Stimulated activated effector memory CD8-positive, alpha-beta T cell treated with anti-CD3 and anti-CD28 coated beads, Interleukin-12 subunit alpha, Interleukin-12 subunit beta, amount 100 ng/mL, for 72 hours (primary cell): ENCODE data around the gene PCDH8.
"Not testable (repeated sequence)": the region's sequence is repeated elsewhere in the genome, so short reads cannot be mapped to it uniquely, and the experiment has no call there.

ENCODE experiments used
- ATAC-seq: fragments of 150-1000 bp; cut with Tn5 transposase; 2 replicates; pipeline ENCODE4 v1.10.0; 2021
- DNase-seq, 2 donors: peaks; one replicate each; pipeline ENCODE4 v3.0.0; 2021 to 2022; ENCODE audit warnings: low spot score in 2 of 2
- H3K27ac Mint-ChIP-seq: one replicate; pipeline ENCODE4 v1.8.0; 2022; ENCODE audit warnings: mild to moderate bottlenecking, mixed read lengths
- H3K36me3 Mint-ChIP-seq: one replicate; pipeline ENCODE4 v1.8.0; 2022; ENCODE audit warnings: mild to moderate bottlenecking, mixed read lengths
- H3K4me1 Mint-ChIP-seq: one replicate; pipeline ENCODE4 v1.8.0; 2022; ENCODE audit warnings: mixed read lengths
- H3K4me3 Mint-ChIP-seq: one replicate; pipeline ENCODE4 v1.8.0; 2022; ENCODE audit warnings: mild to moderate bottlenecking, mixed read lengths
- H3K9me3 Mint-ChIP-seq: one replicate; pipeline ENCODE4 v1.8.0; 2022; ENCODE audit warnings: mixed read lengths

PCDH8 gene

GRCh38 chr13:52845334-52845761 is 3.1 kb downstream of the PCDH8 start:
- no peak for DNase-seq
- peaks cover 10% of the 10 kb centered on the region for H3K36me3 Mint-ChIP-seq
- H3K9me3 Mint-ChIP-seq = peaks cover 3% of the 10 kb centered on the region
- H3K4me3 Mint-ChIP-seq = no peak overlapping the region
- peaks cover 24% of the 10 kb centered on the region for H3K4me1 Mint-ChIP-seq
- no peak overlapping the region for H3K27ac Mint-ChIP-seq
- no peak for ATAC-seq

- Mint-ChIP-seq H3K4me3 (no peak overlapping the region), H3K27ac (no peak overlapping the region), H3K4me1 (peaks cover 19% of the 10 kb centered on the region), H3K36me3 (peaks cover 10% of the 10 kb centered on the region), H3K9me3 (peaks cover 3% of the 10 kb centered on the region)
- DNase-seq (no peak), ATAC-seq (no peak)
These were observed 3.6 kb downstream of the PCDH8 start for GRCh38 chr13:52844836-52845235.

DNA sequence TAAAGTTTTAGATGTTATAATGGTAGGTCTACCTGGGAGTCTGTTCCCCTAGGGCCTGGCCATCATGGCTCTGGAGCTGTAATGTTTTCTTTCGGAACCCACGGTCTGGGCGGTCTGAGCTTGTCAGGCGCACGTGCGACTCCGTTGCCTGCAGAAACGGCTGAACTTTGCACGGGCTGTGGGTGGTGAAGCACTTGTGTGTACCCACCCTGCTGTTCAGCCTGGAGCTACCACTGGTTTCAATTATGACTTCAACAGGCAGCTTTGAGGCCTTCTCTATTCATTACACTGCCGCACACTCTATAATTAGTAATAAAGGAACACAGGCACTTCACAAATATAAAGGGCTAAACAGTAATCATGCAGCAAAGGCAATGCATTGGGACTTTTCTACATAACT is 6.0 kb downstream of the PCDH8 start:
- H3K36me3 Mint-ChIP-seq = no peaks in the 10 kb centered on the region
- no peak overlapping the region for H3K27ac Mint-ChIP-seq
- no peak for ATAC-seq
- peaks cover 8% of the 10 kb centered on the region for H3K4me1 Mint-ChIP-seq
- no peaks in the 10 kb centered on the region for H3K9me3 Mint-ChIP-seq
- no peak overlapping the region for H3K4me3 Mint-ChIP-seq
- DNase-seq = no peak

DNA sequence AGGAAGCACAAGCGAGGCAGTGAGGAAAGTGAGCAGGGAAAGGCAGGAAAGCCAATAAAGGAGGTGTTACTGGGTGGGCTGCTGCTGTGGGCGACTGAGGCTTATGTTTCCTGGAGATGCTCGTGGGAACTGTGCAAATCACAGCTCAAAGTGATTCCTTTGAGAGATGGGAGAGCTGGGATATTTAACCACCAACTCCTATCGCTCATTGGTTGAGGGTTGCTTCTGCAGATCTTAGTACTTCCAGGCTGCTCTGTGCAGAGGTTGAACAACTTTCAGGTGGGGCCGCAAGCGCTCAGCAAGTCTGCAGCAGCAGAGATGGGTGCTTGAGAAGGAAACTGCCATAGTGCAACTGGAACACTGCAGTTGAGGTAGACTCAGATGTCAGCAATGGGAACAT is 8.4 kb downstream of the PCDH8 start:
- Mint-ChIP-seq H3K4me3 (no peak overlapping the region), H3K9me3 (no peaks in the 10 kb centered on the region), H3K27ac (no peak overlapping the region), H3K36me3 (no peaks in the 10 kb centered on the region), H3K4me1 (peaks cover 5% of the 10 kb centered on the region)
- ATAC-seq (no peak), DNase-seq (no peak)

- no peaks in the 10 kb centered on the region for H3K9me3 Mint-ChIP-seq
- no peak for DNase-seq
- H3K4me1 Mint-ChIP-seq = no peaks in the 10 kb centered on the region
- no peak overlapping the region for H3K27ac Mint-ChIP-seq
- peak; percentile 19 for ATAC-seq
- no peaks in the 10 kb centered on the region for H3K36me3 Mint-ChIP-seq
- H3K4me3 Mint-ChIP-seq = no peak overlapping the region
These were observed 9.9 kb downstream of the PCDH8 start for GRCh38 chr13:52838433-52839107.

DNA sequence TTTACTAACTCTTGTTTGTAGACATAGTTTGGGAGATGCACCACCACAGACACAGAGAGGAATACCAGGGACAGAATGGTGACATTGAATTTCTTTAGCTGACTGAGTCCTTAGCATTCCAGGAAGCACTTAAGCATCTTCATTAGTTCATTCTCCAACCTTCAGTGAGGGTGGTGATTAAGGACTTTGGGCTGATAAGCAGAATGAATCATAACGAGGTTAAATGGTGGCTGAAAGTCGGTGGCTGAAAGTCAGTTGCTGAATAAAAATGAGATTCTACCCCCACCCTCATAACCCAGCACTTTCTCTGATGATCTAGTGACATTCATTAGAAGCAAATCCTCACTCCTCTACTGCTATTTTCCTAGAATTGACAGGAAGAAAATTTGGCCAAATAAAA is 10.6 kb downstream of the PCDH8 start:
- H3K27ac Mint-ChIP-seq = no peak overlapping the region
- H3K4me3 Mint-ChIP-seq = no peak overlapping the region
- no peaks in the 10 kb centered on the region for H3K36me3 Mint-ChIP-seq
- H3K9me3 Mint-ChIP-seq = no peaks in the 10 kb centered on the region
- ATAC-seq (peak; percentile 53), DNase-seq (no peak)
- H3K4me1 Mint-ChIP-seq = no peaks in the 10 kb centered on the region

GRCh38 chr13:52835071-52835839 is 13.2 kb downstream of the PCDH8 start:
- no peak for DNase-seq
- Mint-ChIP-seq H3K4me1 (no peaks in the 10 kb centered on the region), H3K36me3 (no peaks in the 10 kb centered on the region), H3K9me3 (no peaks in the 10 kb centered on the region), H3K4me3 (no peak overlapping the region), H3K27ac (no peak overlapping the region)
- ATAC-seq = no peak

DNA sequence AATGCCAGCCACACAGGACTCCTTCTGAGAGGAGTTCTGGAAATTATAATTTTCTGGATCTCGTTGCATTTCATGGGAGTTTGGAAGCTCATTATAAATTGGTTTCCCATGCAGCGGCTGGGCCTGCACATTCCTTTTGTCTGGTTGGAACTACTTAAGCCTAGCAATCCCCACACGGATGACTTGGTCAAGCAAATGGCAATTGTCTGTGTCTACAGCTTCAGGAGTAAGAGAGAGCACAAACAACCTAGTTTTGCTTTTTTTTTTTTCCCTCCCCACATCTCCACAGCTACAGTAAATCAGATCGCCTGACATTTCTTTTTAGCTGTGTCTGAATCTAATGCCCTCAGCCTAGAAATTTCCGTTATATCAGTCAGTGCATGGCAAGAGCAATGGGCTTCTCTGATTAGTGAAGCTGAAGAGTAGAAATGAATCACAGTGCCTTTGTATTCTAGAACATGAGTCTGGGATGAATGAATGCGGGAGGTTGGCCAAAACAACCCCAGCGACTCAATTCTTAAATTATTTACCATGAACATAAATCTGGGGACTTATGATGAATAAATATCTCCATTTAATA is 15.1 kb downstream of the PCDH8 start:
- Mint-ChIP-seq H3K9me3 (no peaks in the 10 kb centered on the region), H3K4me3 (no peak overlapping the region), H3K27ac (no peak overlapping the region), H3K4me1 (no peaks in the 10 kb centered on the region), H3K36me3 (no peaks in the 10 kb centered on the region)
- ATAC-seq = no peak
- no peak for DNase-seq

DNA sequence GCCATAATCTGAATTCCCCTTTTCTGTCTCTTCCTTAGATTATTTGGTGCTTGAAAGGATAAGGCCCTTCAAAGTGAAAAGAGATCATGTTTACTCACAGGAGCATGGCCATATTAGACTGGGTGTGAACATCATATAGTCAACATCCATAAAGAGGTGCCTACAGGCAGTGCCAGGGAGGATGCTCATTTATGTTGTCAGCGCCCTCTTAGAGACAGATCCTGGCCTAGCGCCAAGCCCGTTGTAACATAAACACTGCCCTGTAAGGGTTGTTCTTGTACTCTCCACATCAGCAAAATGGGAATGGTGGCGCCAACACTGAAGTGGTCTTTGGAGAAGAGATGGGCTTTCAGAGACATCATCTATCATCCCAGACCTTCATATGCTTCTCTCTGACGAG is 16.1 kb downstream of the PCDH8 start:
- Mint-ChIP-seq H3K4me3 (no peak overlapping the region), H3K36me3 (no peaks in the 10 kb centered on the region)
- ATAC-seq = peak; percentile 32

GRCh38 chr13:52830946-52831345 is 17.5 kb downstream of the PCDH8 start:
- Mint-ChIP-seq H3K4me1 (no peaks in the 10 kb centered on the region), H3K27ac (no peak overlapping the region), H3K9me3 (no peaks in the 10 kb centered on the region), H3K4me3 (no peak overlapping the region), H3K36me3 (no peaks in the 10 kb centered on the region)
- DNase-seq (no peak), ATAC-seq (no peak)

More for the DNA sequence above, 16.1 kb downstream of the PCDH8 start:
- DNase-seq = no peak
- no peaks in the 10 kb centered on the region for H3K9me3 Mint-ChIP-seq
- no peak overlapping the region for H3K27ac Mint-ChIP-seq
- H3K4me1 Mint-ChIP-seq = no peaks in the 10 kb centered on the region

GRCh38 chr13:52827839-52828238 is 20.6 kb downstream of the PCDH8 start:
- no peaks in the 10 kb centered on the region for H3K36me3 Mint-ChIP-seq
- H3K4me3 Mint-ChIP-seq = no peak overlapping the region
- DNase-seq (no peak), ATAC-seq (no peak)
- no peaks in the 10 kb centered on the region for H3K9me3 Mint-ChIP-seq
- H3K27ac Mint-ChIP-seq = no peak overlapping the region
- H3K4me1 Mint-ChIP-seq = no peaks in the 10 kb centered on the region

- not testable (repeated sequence) for H3K4me3 Mint-ChIP-seq, H3K9me3 Mint-ChIP-seq, H3K36me3 Mint-ChIP-seq, ATAC-seq, H3K4me1 Mint-ChIP-seq, DNase-seq, H3K27ac Mint-ChIP-seq
These were observed 30.6 kb downstream of the PCDH8 start for GRCh38 chr13:52817886-52818285.

DNA sequence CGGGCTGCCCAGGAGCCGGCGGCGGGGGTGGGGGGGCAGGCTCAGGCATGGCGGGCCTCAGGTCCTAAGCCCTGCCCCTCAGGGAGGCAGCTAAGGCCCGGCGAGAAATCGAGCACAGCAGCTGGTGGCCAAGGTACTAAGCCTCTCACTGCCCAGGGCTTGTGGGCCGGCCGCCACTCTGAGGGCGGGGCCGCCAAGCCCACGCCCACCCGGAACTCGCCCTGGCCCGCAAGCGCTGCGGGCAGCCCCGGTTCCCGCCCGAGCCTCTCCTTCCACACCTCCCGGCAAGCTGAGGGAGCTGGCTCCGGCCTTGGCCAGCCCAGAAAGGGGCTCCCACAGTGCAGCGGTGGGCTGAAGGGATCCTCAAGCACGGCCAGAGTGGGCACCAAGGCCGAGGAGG is 33.1 kb downstream of the PCDH8 start:
- Mint-ChIP-seq H3K9me3 (no peaks in the 10 kb centered on the region), H3K27ac (no peak overlapping the region), H3K36me3 (no peaks in the 10 kb centered on the region), H3K4me3 (no peak overlapping the region), H3K4me1 (no peaks in the 10 kb centered on the region)
- DNase-seq (no peak), ATAC-seq (no peak)

DNA sequence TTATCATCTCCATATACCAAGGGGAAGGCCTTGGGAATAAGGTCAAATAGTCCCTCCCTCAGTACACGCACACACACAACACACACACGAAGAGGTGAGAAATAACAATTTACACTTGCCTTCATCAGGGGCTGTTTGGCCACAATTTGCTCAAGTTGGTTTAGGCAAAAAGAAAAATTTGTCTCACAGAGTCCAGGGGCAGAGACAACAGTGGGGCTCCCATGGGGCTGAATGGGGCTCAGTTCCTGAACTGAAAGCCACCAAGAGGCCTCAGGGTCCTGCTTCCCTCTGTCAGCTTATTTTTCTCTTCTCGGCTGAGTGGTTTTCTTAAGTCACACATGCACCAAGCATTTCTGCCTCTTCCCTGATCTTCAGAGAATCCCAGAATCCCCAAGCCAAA is 35.5 kb downstream of the PCDH8 start:
- no peaks in the 10 kb centered on the region for H3K4me1 Mint-ChIP-seq
- no peaks in the 10 kb centered on the region for H3K36me3 Mint-ChIP-seq
- no peaks in the 10 kb centered on the region for H3K9me3 Mint-ChIP-seq
- DNase-seq (no peak), ATAC-seq (no peak)
- H3K4me3 Mint-ChIP-seq = no peak overlapping the region
- no peak overlapping the region for H3K27ac Mint-ChIP-seq

- no peaks in the 10 kb centered on the region for H3K36me3 Mint-ChIP-seq
- no peaks in the 10 kb centered on the region for H3K4me1 Mint-ChIP-seq
- no peak overlapping the region for H3K27ac Mint-ChIP-seq
- H3K9me3 Mint-ChIP-seq = no peaks in the 10 kb centered on the region
- no peak overlapping the region for H3K4me3 Mint-ChIP-seq
- no peak for ATAC-seq
- DNase-seq = no peak
These were observed 36.6 kb downstream of the PCDH8 start for GRCh38 chr13:52811841-52812240.

DNA sequence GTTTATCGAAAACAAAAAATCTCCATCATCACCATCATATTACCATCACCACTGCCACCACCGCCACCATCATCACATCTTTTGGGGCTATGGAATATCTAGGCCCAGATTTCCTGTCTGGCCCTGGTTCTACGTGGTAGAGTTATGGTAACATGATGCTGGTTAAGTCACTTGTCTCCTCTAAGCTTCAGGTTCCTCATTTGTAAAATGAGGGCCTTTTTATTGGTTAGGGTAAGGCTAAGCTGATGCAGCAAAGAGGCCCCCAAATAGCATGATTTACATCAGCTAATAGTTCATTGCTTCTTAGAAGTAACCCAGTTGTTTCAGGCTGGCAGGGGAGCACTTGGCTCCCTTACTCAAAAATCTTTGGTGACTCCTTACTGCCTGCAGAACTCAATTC is 37.9 kb downstream of the PCDH8 start:
- ATAC-seq (no peak), DNase-seq (no peak)
- Mint-ChIP-seq H3K4me1 (no peaks in the 10 kb centered on the region), H3K9me3 (no peaks in the 10 kb centered on the region), H3K4me3 (no peak overlapping the region), H3K36me3 (no peaks in the 10 kb centered on the region), H3K27ac (no peak overlapping the region)
